K562 (cell line): ENCODE measurements around the gene TFB2M. TPM values are rescaled to one million over a fixed set of nuclear protein-coding genes. Genes with fewer than 3 reads are reported as not detected.

Source experiments
- ATAC-seq: fragments of 200-7000 bp; cut with Tn5 transposase; 3 replicates; pipeline ENCODE4 v1.9.1; 2020; ENCODE audit warnings: moderate library complexity
- BruUV-seq: library from RNA; stranded (reverse); fragments of 400-500 nt; replicated peaks from 2 replicates; lab custom pipeline; 2021; lab: Mats Ljungman, UMichigan
- CTCF ChIA-PET: fragments of 300-600 bp; formaldehyde crosslinking; extraction: SDS; loops from one replicate; lab custom pipeline; 2021; ENCODE audit warnings: low intra/inter-chr PET ratio; lab: Yijun Ruan, JAX
- POLR2A ChIA-PET: fragments of 300-600, 350-650 bp; sonication (Branson Sonifier 250); formaldehyde crosslinking; extraction: SDS; loops from one replicate; lab custom pipeline; 2021; ENCODE audit warnings: antibody characterized with exemption, inconsistent platforms; lab: Yijun Ruan, JAX
- DNase-seq, 4 experiments: peaks; one replicate each; pipeline versions ENCODE4 v3.0.0 to v3.0.0-alpha.2; 2011 to 2018; ENCODE audit warnings: low spot score in 3 of 4, mixed read lengths in 3 of 4; ENCODE audit errors: extremely low read depth in 1 of 4
- FAIRE-seq: peaks from 2 replicates; lab custom pipeline; 2011; peaks lifted over from hg19 to GRCh38; lab: Jason Lieb, UNC
- H2AFZ ChIP-seq: 2 replicates; pipeline ENCODE4 v1.6.0; 2011; ENCODE audit warnings: low read depth, low read length, control low read depth, inconsistent platforms
- H3K27ac ChIP-seq: fragments of 200-600 bp; 3 replicates; pipeline ENCODE4 v1.8.0; 2011; ENCODE audit warnings: low read depth, mild to moderate bottlenecking, control low read depth, inconsistent platforms, low read length, moderate library complexity, mixed read lengths; ENCODE audit errors: extremely low read depth
- H3K27me3 ChIP-seq, 2 experiments: fragments of 300-600 bp in 1 of 2; 2 replicates in 1 of 2; 3 replicates in 1 of 2; pipeline versions ENCODE4 v1.6.0 to v1.8.0; 2011; ENCODE audit warnings: inconsistent platforms in 2 of 2, low read length in 2 of 2, mild to moderate bottlenecking in 1 of 2, mixed read lengths in 1 of 2, moderate library complexity in 1 of 2; ENCODE audit not compliant: control insufficient read depth in 2 of 2, insufficient read depth in 2 of 2
- H3K36me3 ChIP-seq: fragments of 300-600 bp; 3 replicates; pipeline ENCODE4 v1.8.0; 2011; ENCODE audit warnings: mild to moderate bottlenecking, low read length, inconsistent platforms; ENCODE audit not compliant: control insufficient read depth, insufficient read depth
- H3K4me1 ChIP-seq, 2 experiments: fragments of 200-600 bp in 1 of 2; replicated peaks in 1 of 2; 2 replicates in 1 of 2; 3 replicates in 1 of 2; pipeline versions ENCODE4 v1.5.1 to v1.8.0; 2011; ENCODE audit warnings: inconsistent platforms in 2 of 2, low read length in 2 of 2, mild to moderate bottlenecking in 1 of 2, mixed read lengths in 1 of 2, moderate library complexity in 1 of 2; ENCODE audit not compliant: control insufficient read depth in 2 of 2, insufficient read depth in 2 of 2
- H3K4me2 ChIP-seq: 2 replicates; pipeline ENCODE4 v1.6.1; 2011; ENCODE audit warnings: low read length, control low read depth, inconsistent platforms, mixed read lengths; ENCODE audit not compliant: insufficient read depth
- H3K4me3 ChIP-seq: fragments of 200-600 bp; sonication (generic), shearing (Covaris generic); 2 replicates; pipeline ENCODE4 v1.5.1; 2016; ENCODE audit warnings: control low read depth, inconsistent platforms
- H3K79me2 ChIP-seq: fragments of 200-600 bp; 3 replicates; pipeline ENCODE4 v1.8.0; 2011; ENCODE audit warnings: low read length, inconsistent platforms; ENCODE audit not compliant: control insufficient read depth, insufficient read depth
- H3K9ac ChIP-seq, 2 experiments: 2 replicates each; pipeline versions ENCODE4 v1.6.0 to v1.6.1; 2011; ENCODE audit warnings: low read depth in 2 of 2, low read length in 2 of 2, control low read depth in 1 of 2, inconsistent platforms in 1 of 2, mild to moderate bottlenecking in 1 of 2, mixed read lengths in 1 of 2; ENCODE audit not compliant: insufficient read depth in 1 of 2
- H3K9me1 ChIP-seq: one replicate; pipeline ENCODE4 v1.6.0; 2011; ENCODE audit warnings: inconsistent platforms, mild to moderate bottlenecking, low read length, moderate library complexity; ENCODE audit not compliant: control insufficient read depth, insufficient read depth
- H3K9me3 ChIP-seq: replicated peaks from 2 replicates; pipeline ENCODE4 v1.5.1; 2011; ENCODE audit warnings: low read depth, low read length, inconsistent platforms; ENCODE audit not compliant: control insufficient read depth, insufficient read depth
- H4K20me1 ChIP-seq: replicated peaks from 2 replicates; pipeline ENCODE4 v1.6.1; 2011; ENCODE audit warnings: low read length, inconsistent platforms, mixed read lengths; ENCODE audit not compliant: control insufficient read depth, insufficient read depth
- AFF4 ChIP-seq: sonication (generic); formaldehyde crosslinking; IDR thresholded peaks from 2 replicates; pipeline ENCODE4 v1.8.0; 2023; ENCODE audit warnings: mild to moderate bottlenecking, missing genetic modification reagents
- ARID3B ChIP-seq: fragments of 250-450 bp; sonication (Bioruptor Pico); IDR thresholded peaks from 2 replicates; pipeline ENCODE4 v1.4.0; 2020; ENCODE audit warnings: borderline replicate concordance
- ATF3 ChIP-seq, 2 experiments: fragments of 450-650 bp in 1 of 2; sonication (generic) in 1 of 2; formaldehyde crosslinking in 1 of 2; IDR thresholded peaks in 1 of 2; conservative IDR thresholded peaks in 1 of 2; 2 replicates each; pipeline versions ENCODE4 v1.6.1 to v1.8.1; 2016 to 2023; ENCODE audit warnings: mild to moderate bottlenecking in 2 of 2, moderate library complexity in 2 of 2, inconsistent platforms in 1 of 2, missing genetic modification reagents in 1 of 2
- CHCHD3 ChIP-seq: fragments of 250-450 bp; sonication (Bioruptor Pico); IDR thresholded peaks from 2 replicates; pipeline ENCODE4 v2.1.2; 2022; ENCODE audit warnings: mild to moderate bottlenecking
- GTF2F1 ChIP-seq: IDR thresholded peaks from 2 replicates; pipeline ENCODE4 v1.6.1; 2011; ENCODE audit warnings: low read depth, low read length, improper control_type of control experiment
- KLF1 ChIP-seq: fragments of 450-650 bp; IDR thresholded peaks from 2 replicates; pipeline ENCODE4 v1.6.1; 2016; ENCODE audit warnings: missing genetic modification characterization, missing compliant biosample characterization
- KLF10 ChIP-seq: fragments of 250-450 bp; sonication (Bioruptor Pico); IDR thresholded peaks from 2 replicates; pipeline ENCODE4 v1.6.1; 2021; ENCODE audit warnings: matching md5 sums
- NFIX ChIP-seq: fragments of 250-450 bp; sonication (Bioruptor Pico); IDR thresholded peaks from 2 replicates; pipeline ENCODE4 v1.4.0; 2020; ENCODE audit warnings: low read depth, mild to moderate bottlenecking, moderate library complexity
- NR3C1 ChIP-seq: sonication (generic); formaldehyde crosslinking; IDR thresholded peaks from 2 replicates; pipeline ENCODE4 v1.8.1; 2022; ENCODE audit warnings: missing genetic modification reagents
- POLR3G ChIP-seq: IDR thresholded peaks from 2 replicates; pipeline ENCODE4 v1.6.1; 2011; ENCODE audit not compliant: insufficient read length, insufficient replicate concordance; ENCODE audit errors: extremely low read depth
- STAT5A ChIP-seq: IDR thresholded peaks from 2 replicates; pipeline ENCODE4 v1.6.1; 2012; ENCODE audit warnings: low read length, inconsistent platforms, borderline replicate concordance
- TCF7 ChIP-seq: sonication (generic); IDR thresholded peaks from 2 replicates; pipeline ENCODE4 v1.6.1; 2016; ENCODE audit warnings: antibody characterized with exemption, borderline replicate concordance
- U2AF2 ChIP-seq: fragments of 200-400 bp; formaldehyde crosslinking; optimal IDR thresholded peaks from 2 replicates; pipeline ENCODE3; 2017; ENCODE audit warnings: low read depth, mild to moderate bottlenecking, low read length
- ZNF354B ChIP-seq: fragments of 250-450 bp; sonication (Bioruptor Pico); IDR thresholded peaks from 2 replicates; pipeline ENCODE4 v1.4.0; 2020
- WGBS: fragments of 100-300 bp; shearing (Covaris generic); methylation state at CpG from one replicate; pipeline ENCODE4 v1.1.6; 2016; ENCODE audit warnings: low coverage, mixed read lengths; ENCODE audit not compliant: insufficient coverage; ENCODE audit errors: missing lambda C conversion rate; 5-methylcytosine and 5-hydroxymethylcytosine counted together
- in situ Hi-C: fragments of 300-500 bp; cut with MboI; formaldehyde crosslinking; loops from 4 replicates; pipeline ENCODE4 v1.15.0; 2018; ENCODE audit warnings: inconsistent platforms, mixed read lengths
- intact Hi-C: fragments of 100-400 bp; cut with micrococcal nuclease; formaldehyde crosslinking; loops from 2 replicates; pipeline ENCODE4 v1.14.2; 2022
- polyA plus RNA-seq, 8 experiments: library from polyadenylated mRNA; depleted of rRNA in 4 of 8; stranded (reverse) in 5 of 8; unstranded in 3 of 8; fragments of >200 nt; fragmentation: Nextera tagmentation in 2 of 8; fragmentation: Illumina TruSeq in 1 of 8; extraction: Ambion mirVana in 2 of 8; extraction: Trizol in 1 of 8; gene quantifications; 2 replicates each; pipeline versions ENCODE4 v1.2.1 to v1.2.3, GENCODE V29; 2011 to 2014; ENCODE audit warnings: inconsistent platforms in 1 of 8, missing spikeins in 1 of 8
- total RNA-seq, 7 experiments: library from RNA; depleted of rRNA in 6 of 7; stranded (reverse); fragments of >200 nt in 6 of 7; fragmentation: Illumina TruSeq in 2 of 7; extraction: Trizol in 2 of 7; gene quantifications; 2 replicates each; pipeline versions ENCODE4 v1.2.1 to v1.2.3, GENCODE V29; 2011 to 2021; ENCODE audit warnings: low replicate concordance in 1 of 7

Gene TFB2M
- total and polyA plus RNA-seq, 9 of the 15 experiments (the other 6 are each of a cell fraction or from before 2014, with no cell fraction given): 55.1 to 162 (median 70.6) TPM

- H3K9ac ChIP-seq: no peak overlapping the region
- peak; percentile 95 for FAIRE-seq
- no peaks in the 10 kb centered on the region for H3K9me3 ChIP-seq
- H3K27me3 ChIP-seq: no peaks in the 10 kb centered on the region
- H3K4me2 ChIP-seq: no peak overlapping the region
- in situ Hi-C loops: no loop called here
- peak; percentile 60 to 84 (median 70) for DNase-seq
- no peak overlapping the region for H3K27ac ChIP-seq
- no peaks in the 10 kb centered on the region for H3K9me1 ChIP-seq
- BruUV-seq: no TSS peak
- peaks cover 8% of the 10 kb centered on the region; the same call in 1 of the 3 replicates for H3K79me2 ChIP-seq
- ChIA-PET POLR2A (no interaction called here), CTCF (interaction anchor here (0.7 to 1.7 kb wide), 7 partner anchors 207 to 1340 kb away, joined by 3 to 8 read pairs (median 3); no protein-coding TSS in a partner anchor)
- no peak overlapping the region for H3K4me3 ChIP-seq
- 0 out of 3 replicates have a peak, but pooled peaks cover 2% of the 10 kb centered on the region for H3K36me3 ChIP-seq
- WGBS: 37% methylated on average over 3 of the region's 3 CpGs
- H2AFZ ChIP-seq: no peak overlapping the region
- intact Hi-C loops: loop anchor here (2.0 to 5.0 kb wide), 3 partner anchors 210 to 1340 kb away; no protein-coding TSS in a partner anchor
- peaks cover 3 to 9% of the 10 kb centered on the region in 2 experiments; a peak in 2 of 5 replicates for H3K4me1 ChIP-seq
- ATAC-seq: peak; percentile 97
- no peaks in the 10 kb centered on the region for H4K20me1 ChIP-seq
- TF ChIP-seq KLF10 (CRISPR knock-in tag) (no peak), ZNF354B (CRISPR knock-in tag) (no peak), U2AF2 (no peak), ARID3B (no peak), NR3C1 (no peak), CHCHD3 (CRISPR knock-in tag) (no peak), TCF7 (no peak), GTF2F1 (no peak), POLR3G (no peak), KLF1 (tag) (no peak), AFF4 (CRISPR knock-in tag) (no peak), NFIX (CRISPR knock-in tag) (no peak), STAT5A (no peak), ATF3 (IDR thresholded peaks at IDR 0.05) (no peak), ATF3 (CRISPR knock-in tag; conservative IDR thresholded peaks at IDR 0.05) (no peak)
These were observed 73.3 kb downstream of the TFB2M start for GRCh38 chr1:246492611-246493245.
